IPS DF 4.7 (cell line): ENCODE measurements around the gene OFD1.

Experiments used
- DNase-seq: peaks from one replicate; pipeline ENCODE4 v3.0.0-alpha.2; 2013; ENCODE audit warnings: low spot score; ENCODE audit errors: extremely low read depth

The OFD1 gene

GRCh38 chrX:13752646-13753045 lies 18.1 kb downstream of the OFD1 start:
- no peak for DNase-seq

GRCh38 chrX:13754765-13755164 lies 20.2 kb downstream of the OFD1 start:
- no peak for DNase-seq

- no peak for DNase-seq
These were observed 20.7 kb downstream of the OFD1 start for GRCh38 chrX:13755254-13755653.

GRCh38 chrX:13756381-13756780 lies 21.8 kb downstream of the OFD1 start:
- DNase-seq = no peak

- DNase-seq = no peak
These were observed 24.7 kb downstream of the OFD1 start for GRCh38 chrX:13759152-13759718.

- DNase-seq = no peak
These were observed 25.9 kb downstream of the OFD1 start for GRCh38 chrX:13760426-13760825.

- DNase-seq = no peak
These were observed 27.3 kb downstream of the OFD1 start for GRCh38 chrX:13761606-13762414.

GRCh38 chrX:13763489-13763888 lies 28.9 kb downstream of the OFD1 start:
- no peak for DNase-seq

GRCh38 chrX:13764281-13764680 lies 29.7 kb downstream of the OFD1 start:
- DNase-seq = no peak

- DNase-seq = no peak
These were observed 30.2 kb downstream of the OFD1 start for GRCh38 chrX:13764765-13765164.

- no peak for DNase-seq
These were observed 34.4 kb downstream of the OFD1 start for GRCh38 chrX:13768939-13769338.

- DNase-seq = no peak
These were observed 35.5 kb downstream of the OFD1 start for GRCh38 chrX:13770013-13770535.

- no peak for DNase-seq
These were observed 40.1 kb downstream of the OFD1 start for GRCh38 chrX:13774696-13775095.

- DNase-seq = no peak
These were observed 41.3 kb downstream of the OFD1 start for GRCh38 chrX:13775837-13776236.

GRCh38 chrX:13776387-13776786 lies 41.8 kb downstream of the OFD1 start:
- DNase-seq = no peak

GRCh38 chrX:13778916-13779315 lies 44.4 kb downstream of the OFD1 start:
- no peak for DNase-seq

- DNase-seq = no peak
These were observed 46.4 kb downstream of the OFD1 start for GRCh38 chrX:13780868-13781427.

GRCh38 chrX:13786048-13786447 lies 51.5 kb downstream of the OFD1 start:
- DNase-seq = no peak

GRCh38 chrX:13790206-13791131 lies 55.9 kb downstream of the OFD1 start:
- no peak for DNase-seq

- no peak for DNase-seq
These were observed 56.6 kb downstream of the OFD1 start for GRCh38 chrX:13791145-13791544.

- DNase-seq = no peak
These were observed 57.0 kb downstream of the OFD1 start for GRCh38 chrX:13791559-13791958.

GRCh38 chrX:13793897-13794296 lies 59.3 kb downstream of the OFD1 start:
- no peak for DNase-seq
